Neural progenitor cell (in vitro differentiated cells): Measurements from ENCODE around the gene GLCE. TPM values are rescaled to one million over a fixed set of nuclear protein-coding genes. Genes with fewer than 3 reads are reported as not detected.

ENCODE experiments used
- DNase-seq: peaks from one replicate; pipeline ENCODE4 v3.0.0-alpha.2; 2016; ENCODE audit warnings: low spot score
- H2AFZ ChIP-seq: fragments of 200-600 bp; sonication (generic); replicated peaks from 2 replicates; pipeline ENCODE4 v1.6.1; 2016; ENCODE audit warnings: antibody characterized with exemption
- H3F3A ChIP-seq: fragments of 200-600 bp; sonication (generic); 2 replicates; pipeline ENCODE4 v1.6.1; 2016; ENCODE audit warnings: antibody characterized with exemption, low read depth
- H3K27ac ChIP-seq: fragments of 200-600 bp; sonication (generic); 2 replicates; pipeline ENCODE4 v1.5.1; 2016; ENCODE audit warnings: mild to moderate bottlenecking
- H3K27me3 ChIP-seq: fragments of 200-600 bp; sonication (generic); 2 replicates; pipeline ENCODE4 v1.6.1; 2016; ENCODE audit warnings: mild to moderate bottlenecking, moderate library complexity
- H3K36me3 ChIP-seq: fragments of 200-600 bp; sonication (generic); 2 replicates; pipeline ENCODE4 v1.5.1; 2016
- H3K4me1 ChIP-seq: fragments of 200-600 bp; sonication (generic); 2 replicates; pipeline ENCODE4 v1.6.1; 2016; ENCODE audit warnings: mixed run types
- H3K4me2 ChIP-seq: fragments of 200-600 bp; sonication (generic); 2 replicates; pipeline ENCODE4 v1.6.1; 2016
- H3K4me3 ChIP-seq: fragments of 200-600 bp; sonication (generic); 2 replicates; pipeline ENCODE4 v1.5.1; 2016
- H3K79me2 ChIP-seq: fragments of 200-600 bp; sonication (generic); 2 replicates; pipeline ENCODE4 v1.6.1; 2016; ENCODE audit warnings: low read depth
- H3K9ac ChIP-seq: fragments of 200-600 bp; sonication (generic); 2 replicates; pipeline ENCODE4 v1.6.1; 2016
- H3K9me3 ChIP-seq: fragments of 200-600 bp; sonication (generic); 2 replicates; pipeline ENCODE4 v1.5.1; 2016; ENCODE audit warnings: low read depth
- H4K20me1 ChIP-seq: fragments of 200-600 bp; sonication (generic); 2 replicates; pipeline ENCODE4 v1.6.1; 2016; ENCODE audit warnings: low read depth
- H3K27ac Mint-ChIP-seq: 3 replicates; pipeline ENCODE4 v1.8.0; 2021; ENCODE audit warnings: mixed read lengths
- H3K27me3 Mint-ChIP-seq: 2 replicates; pipeline ENCODE4 v1.8.0; 2022; ENCODE audit warnings: low read depth, mild to moderate bottlenecking, inconsistent platforms, moderate library complexity, mixed read lengths; ENCODE audit not compliant: insufficient read depth
- H3K36me3 Mint-ChIP-seq: 3 replicates; pipeline ENCODE4 v1.8.0; 2021; ENCODE audit warnings: mixed read lengths
- H3K4me1 Mint-ChIP-seq: 3 replicates; pipeline ENCODE4 v1.8.0; 2021; ENCODE audit warnings: mixed read lengths
- H3K4me3 Mint-ChIP-seq: 3 replicates; pipeline ENCODE4 v1.8.0; 2021; ENCODE audit warnings: mild to moderate bottlenecking, moderate library complexity, mixed read lengths
- H3K9me3 Mint-ChIP-seq: 3 replicates; pipeline ENCODE4 v1.8.0; 2020; ENCODE audit warnings: mixed read lengths
- EZH2 ChIP-seq: fragments of 200-600 bp; sonication (generic); IDR thresholded peaks from 2 replicates; pipeline ENCODE4 v1.6.1; 2017; ENCODE audit warnings: antibody characterized with exemption, mild to moderate bottlenecking, moderate library complexity
- EZH2phosphoT487 ChIP-seq: fragments of 200-600 bp; sonication (generic); IDR thresholded peaks from 2 replicates; pipeline ENCODE4 v1.6.1; 2017; ENCODE audit warnings: antibody characterized with exemption
- total RNA-seq: library from RNA; depleted of rRNA; stranded (reverse); fragments of >200 nt; gene quantifications from 2 replicates; pipeline ENCODE4 v1.2.3, GENCODE V29; 2015; ENCODE audit warnings: low replicate concordance
- TF ChIP-seq, protein P1 (sequence below): fragments of 200-600 bp; sonication (generic); IDR thresholded peaks from 2 replicates; pipeline ENCODE4 v1.5.1; 2017; ENCODE audit warnings: antibody characterized with exemption, mild to moderate bottlenecking

The GLCE gene
- total RNA-seq, 1 donor from 2014 or later: 22.7 TPM

DNA sequence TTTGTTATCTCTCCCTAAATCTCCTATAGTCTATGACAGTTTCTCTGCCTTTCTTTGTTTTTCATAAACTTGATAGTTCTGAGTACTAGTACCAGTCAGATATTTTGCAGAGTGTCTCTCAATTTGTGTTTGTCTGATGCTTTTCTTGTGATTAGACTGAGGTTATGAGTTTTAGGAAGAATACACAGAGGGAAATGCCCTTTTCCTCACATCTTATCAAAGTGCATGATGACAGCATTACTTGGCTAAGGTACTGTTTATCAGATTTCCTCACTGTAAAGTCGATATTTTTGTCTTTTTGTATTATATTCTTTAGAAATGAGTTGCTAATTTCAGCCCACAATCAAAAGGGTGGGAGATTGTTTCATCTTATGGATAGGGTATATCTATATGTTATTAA is 45.6 kb downstream of the GLCE start:
- no peaks in the 10 kb centered on the region for H3K9me3 ChIP-seq
- H3F3A ChIP-seq: no peaks in the 10 kb centered on the region
- H4K20me1 ChIP-seq: no peaks in the 10 kb centered on the region
- no peaks in the 10 kb centered on the region for H3K27me3 ChIP-seq
- no peaks in the 10 kb centered on the region for H3K9me3 Mint-ChIP-seq
- DNase-seq: no peak
- no peak overlapping the region for H3K4me2 ChIP-seq
- no peaks in the 10 kb centered on the region for H3K36me3 Mint-ChIP-seq
- no peaks in the 10 kb centered on the region for H3K36me3 ChIP-seq
- no peaks in the 10 kb centered on the region for H3K27me3 Mint-ChIP-seq
- H3K4me3 Mint-ChIP-seq: no peak overlapping the region
- no peaks in the 10 kb centered on the region for H3K79me2 ChIP-seq
- TF ChIP-seq, protein P1, sequence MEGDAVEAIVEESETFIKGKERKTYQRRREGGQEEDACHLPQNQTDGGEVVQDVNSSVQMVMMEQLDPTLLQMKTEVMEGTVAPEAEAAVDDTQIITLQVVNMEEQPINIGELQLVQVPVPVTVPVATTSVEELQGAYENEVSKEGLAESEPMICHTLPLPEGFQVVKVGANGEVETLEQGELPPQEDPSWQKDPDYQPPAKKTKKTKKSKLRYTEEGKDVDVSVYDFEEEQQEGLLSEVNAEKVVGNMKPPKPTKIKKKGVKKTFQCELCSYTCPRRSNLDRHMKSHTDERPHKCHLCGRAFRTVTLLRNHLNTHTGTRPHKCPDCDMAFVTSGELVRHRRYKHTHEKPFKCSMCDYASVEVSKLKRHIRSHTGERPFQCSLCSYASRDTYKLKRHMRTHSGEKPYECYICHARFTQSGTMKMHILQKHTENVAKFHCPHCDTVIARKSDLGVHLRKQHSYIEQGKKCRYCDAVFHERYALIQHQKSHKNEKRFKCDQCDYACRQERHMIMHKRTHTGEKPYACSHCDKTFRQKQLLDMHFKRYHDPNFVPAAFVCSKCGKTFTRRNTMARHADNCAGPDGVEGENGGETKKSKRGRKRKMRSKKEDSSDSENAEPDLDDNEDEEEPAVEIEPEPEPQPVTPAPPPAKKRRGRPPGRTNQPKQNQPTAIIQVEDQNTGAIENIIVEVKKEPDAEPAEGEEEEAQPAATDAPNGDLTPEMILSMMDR: no peak
- TF ChIP-seq EZH2 (no peak), EZH2phosphoT487 (no peak)
- peaks cover under 1% of the 10 kb centered on the region for H3K4me1 Mint-ChIP-seq
- no peak overlapping the region for H3K4me3 ChIP-seq
- H3K27ac Mint-ChIP-seq: no peak overlapping the region
- H3K27ac ChIP-seq: no peak overlapping the region
- H3K9ac ChIP-seq: no peak overlapping the region
- H3K4me1 ChIP-seq: no peaks in the 10 kb centered on the region
- no peak overlapping the region for H2AFZ ChIP-seq

DNA sequence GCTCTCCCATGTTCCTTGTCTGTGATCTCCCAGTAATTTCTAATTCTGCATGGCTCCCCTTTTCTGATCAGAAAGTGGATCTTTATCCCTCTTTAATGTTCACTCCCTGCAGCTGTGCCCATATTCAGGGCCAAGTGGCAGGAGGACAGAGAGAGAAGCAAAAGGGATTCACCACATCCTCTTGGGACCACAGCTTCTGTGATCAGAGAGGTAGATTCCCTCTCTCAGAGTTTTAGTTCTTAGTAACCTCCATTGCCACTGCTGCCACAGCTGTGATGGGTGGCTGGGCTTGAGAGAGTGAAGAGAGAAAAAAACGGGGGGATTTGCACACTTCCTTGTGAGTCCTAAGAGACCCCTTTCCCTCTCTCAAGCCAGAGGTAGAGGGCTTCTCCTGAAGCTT is 49.2 kb downstream of the GLCE start:
- DNase-seq: peak; percentile 1
- Histone ChIP-seq H3K9ac (no peak overlapping the region), H3F3A (peaks cover 6% of the 10 kb centered on the region), H3K27me3 (no peaks in the 10 kb centered on the region), H3K4me1 (no peaks in the 10 kb centered on the region), H3K4me3 (no peak overlapping the region), H3K79me2 (no peaks in the 10 kb centered on the region), H4K20me1 (no peaks in the 10 kb centered on the region), H2AFZ (no peak overlapping the region), H3K27ac (no peak overlapping the region), H3K9me3 (no peaks in the 10 kb centered on the region), H3K4me2 (no peak overlapping the region), H3K36me3 (no peaks in the 10 kb centered on the region)
- Mint-ChIP-seq H3K4me1 (no peaks in the 10 kb centered on the region), H3K4me3 (no peak overlapping the region), H3K9me3 (no peaks in the 10 kb centered on the region), H3K27ac (no peak overlapping the region), H3K27me3 (no peaks in the 10 kb centered on the region), H3K36me3 (no peaks in the 10 kb centered on the region)
- TF ChIP-seq EZH2phosphoT487: no peak
- TF ChIP-seq, protein P1: no peak
- no peak for TF ChIP-seq EZH2

DNA sequence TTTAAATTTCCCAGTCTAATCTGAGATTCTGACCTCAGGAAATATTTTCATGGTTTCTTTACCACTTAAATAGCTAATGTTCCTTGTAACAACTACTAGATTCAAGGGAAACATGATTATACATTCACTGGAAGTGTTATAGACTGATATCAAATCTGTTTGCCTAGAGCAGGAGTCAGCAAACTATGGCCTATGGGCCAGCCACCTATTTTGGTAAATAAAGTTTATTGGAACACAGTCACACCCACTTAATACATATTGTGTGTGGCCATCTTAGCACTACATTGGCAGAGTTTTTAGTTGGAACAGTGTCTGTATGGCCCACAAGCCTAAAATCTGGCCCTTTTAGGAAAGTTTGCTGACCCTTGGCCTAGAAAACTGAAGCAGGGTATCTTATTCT is 50.1 kb downstream of the GLCE start:
- no peak overlapping the region for H2AFZ ChIP-seq
- Mint-ChIP-seq H3K27me3 (no peaks in the 10 kb centered on the region), H3K4me1 (no peaks in the 10 kb centered on the region), H3K36me3 (no peaks in the 10 kb centered on the region), H3K9me3 (no peaks in the 10 kb centered on the region), H3K27ac (no peak overlapping the region), H3K4me3 (no peak overlapping the region)
- peaks cover 6% of the 10 kb centered on the region for H3F3A ChIP-seq
- no peaks in the 10 kb centered on the region for H3K27me3 ChIP-seq
- no peak for DNase-seq
- H3K27ac ChIP-seq: no peak overlapping the region
- no peak for TF ChIP-seq EZH2
- TF ChIP-seq, protein P1: no peak
- no peaks in the 10 kb centered on the region for H3K79me2 ChIP-seq
- no peak overlapping the region for H3K4me2 ChIP-seq
- H3K9ac ChIP-seq: no peak overlapping the region
- no peaks in the 10 kb centered on the region for H4K20me1 ChIP-seq
- H3K36me3 ChIP-seq: no peaks in the 10 kb centered on the region
- no peaks in the 10 kb centered on the region for H3K9me3 ChIP-seq
- H3K4me3 ChIP-seq: no peak overlapping the region
- H3K4me1 ChIP-seq: no peaks in the 10 kb centered on the region

DNA sequence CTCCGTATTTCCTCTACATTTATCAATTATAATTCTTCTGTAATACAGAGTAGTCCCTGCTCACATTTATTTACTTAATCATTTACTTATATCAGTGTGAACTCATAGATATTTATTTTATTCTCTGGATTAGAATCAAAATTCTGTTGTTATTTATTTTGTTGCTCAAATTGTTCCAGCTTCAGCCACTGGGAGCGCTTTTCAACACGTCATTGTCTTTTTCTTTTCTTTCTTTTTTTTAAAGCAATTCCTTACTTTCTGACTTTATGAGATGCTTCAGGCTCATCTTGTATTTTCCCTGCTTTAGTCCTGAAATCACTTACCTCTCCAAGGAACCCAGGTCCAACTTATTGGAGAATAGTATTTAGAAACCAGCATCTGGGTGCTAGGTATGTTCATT is 53.4 kb downstream of the GLCE start:
- no peak overlapping the region for H3K27ac Mint-ChIP-seq
- H3K36me3 ChIP-seq: no peaks in the 10 kb centered on the region
- H3K9me3 ChIP-seq: no peaks in the 10 kb centered on the region
- no peak overlapping the region for H3K4me3 Mint-ChIP-seq
- no peaks in the 10 kb centered on the region for H3K4me1 ChIP-seq
- no peaks in the 10 kb centered on the region for H3K27me3 ChIP-seq
- peaks cover 4% of the 10 kb centered on the region for H3K9me3 Mint-ChIP-seq
- H3K9ac ChIP-seq: no peak overlapping the region
- no peaks in the 10 kb centered on the region for H3K36me3 Mint-ChIP-seq
- DNase-seq: no peak
- no peaks in the 10 kb centered on the region for H3K27me3 Mint-ChIP-seq
- no peaks in the 10 kb centered on the region for H4K20me1 ChIP-seq
- TF ChIP-seq, protein P1: peak; percentile 33
- TF ChIP-seq EZH2phosphoT487: no peak
- no peak for TF ChIP-seq EZH2
- no peak overlapping the region for H2AFZ ChIP-seq
- H3K79me2 ChIP-seq: no peaks in the 10 kb centered on the region
- peaks cover 6% of the 10 kb centered on the region for H3F3A ChIP-seq
- H3K27ac ChIP-seq: no peak overlapping the region
- no peak overlapping the region for H3K4me3 ChIP-seq
- no peaks in the 10 kb centered on the region for H3K4me1 Mint-ChIP-seq
- no peak overlapping the region for H3K4me2 ChIP-seq
